Activated CD4-positive, alpha-beta memory T cell treated with anti-CD3 and anti-CD28 coated beads for 36 hours (primary cell): ENCODE data around the gene MYO1D. TPM values are rescaled to one million over a fixed set of nuclear protein-coding genes. Genes with fewer than 3 reads are reported as not detected.

Source experiments
- CTCF ChIA-PET: fragments of 350-600 bp; sonication (Branson Sonifier 250); formaldehyde crosslinking; loops from one replicate; lab custom pipeline; 2021; ENCODE audit warnings: antibody characterized with exemption, inconsistent platforms; lab: Charles Lee
- POLR2A ChIA-PET: fragments of 350-600 bp; sonication (Branson Sonifier 250); formaldehyde crosslinking; loops from one replicate; lab custom pipeline; 2021; ENCODE audit warnings: antibody characterized with exemption; lab: Charles Lee
- DNase-seq: peaks from one replicate; pipeline ENCODE4 v3.0.0-alpha.2; 2020
- H3K27ac Mint-ChIP-seq: one replicate; pipeline ENCODE4 v1.8.0; 2021; ENCODE audit warnings: mixed read lengths
- H3K27me3 Mint-ChIP-seq: one replicate; pipeline ENCODE4 v1.8.0; 2021; ENCODE audit warnings: mixed read lengths
- H3K36me3 Mint-ChIP-seq: one replicate; pipeline ENCODE4 v1.8.0; 2021; ENCODE audit warnings: mixed read lengths
- H3K4me1 Mint-ChIP-seq: one replicate; pipeline ENCODE4 v1.8.0; 2021; ENCODE audit warnings: low read depth, mixed read lengths
- H3K4me3 Mint-ChIP-seq: one replicate; pipeline ENCODE4 v1.8.0; 2021; ENCODE audit warnings: mild to moderate bottlenecking, mixed read lengths
- H3K9me3 Mint-ChIP-seq: one replicate; pipeline ENCODE4 v1.8.0; 2021; ENCODE audit warnings: mixed read lengths
- intact Hi-C: fragments of 100-400 bp; cut with micrococcal nuclease; formaldehyde crosslinking; loops from one replicate; pipeline ENCODE4 v1.15.1; 2023
- total RNA-seq, 2 experiments: library from RNA; stranded (reverse); gene quantifications; one replicate each; pipeline ENCODE4 v1.2.3, GENCODE V29; 2021

Gene MYO1D
- total RNA-seq, 2 experiments from 2014 or later = 13.5 to 18.9 TPM

DNA sequence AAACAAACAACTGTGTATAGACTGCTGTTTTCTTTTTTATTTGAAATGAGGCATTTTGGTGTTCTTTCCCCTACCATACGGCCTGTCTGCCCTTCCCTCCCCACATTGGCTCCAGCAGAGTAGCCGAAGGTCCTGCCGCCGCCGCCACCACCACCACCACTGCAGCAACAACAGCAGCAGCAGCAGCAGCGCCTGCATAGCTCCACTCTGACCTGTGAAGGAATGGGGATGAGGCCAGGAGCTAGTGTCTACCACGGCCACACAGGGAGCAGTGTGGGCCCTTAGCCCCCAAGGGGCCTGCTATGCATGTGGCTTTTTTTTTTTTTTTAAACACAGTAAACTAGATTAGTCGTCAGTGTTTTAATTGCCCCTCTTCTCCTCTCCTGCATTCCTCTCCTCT is 395.7 kb downstream of the MYO1D start:
- H3K27me3 Mint-ChIP-seq = no peaks in the 10 kb centered on the region
- H3K4me1 Mint-ChIP-seq = peaks cover 12% of the 10 kb centered on the region
- H3K27ac Mint-ChIP-seq = peak overlapping the region; percentile 74
- no peak for DNase-seq
- H3K36me3 Mint-ChIP-seq = peaks cover 49% of the 10 kb centered on the region
- no peaks in the 10 kb centered on the region for H3K9me3 Mint-ChIP-seq
- intact Hi-C loops = no loop called here
- ChIA-PET POLR2A (interaction anchor here (0.7 kb wide), 1 partner anchor 18 kb away, joined by 3 read pairs; no protein-coding TSS in a partner anchor), CTCF (interaction anchor here (12.0 kb wide), 1 partner anchor 20 kb away, joined by 102 read pairs; no protein-coding TSS in a partner anchor)
- H3K4me3 Mint-ChIP-seq = no peak overlapping the region

DNA sequence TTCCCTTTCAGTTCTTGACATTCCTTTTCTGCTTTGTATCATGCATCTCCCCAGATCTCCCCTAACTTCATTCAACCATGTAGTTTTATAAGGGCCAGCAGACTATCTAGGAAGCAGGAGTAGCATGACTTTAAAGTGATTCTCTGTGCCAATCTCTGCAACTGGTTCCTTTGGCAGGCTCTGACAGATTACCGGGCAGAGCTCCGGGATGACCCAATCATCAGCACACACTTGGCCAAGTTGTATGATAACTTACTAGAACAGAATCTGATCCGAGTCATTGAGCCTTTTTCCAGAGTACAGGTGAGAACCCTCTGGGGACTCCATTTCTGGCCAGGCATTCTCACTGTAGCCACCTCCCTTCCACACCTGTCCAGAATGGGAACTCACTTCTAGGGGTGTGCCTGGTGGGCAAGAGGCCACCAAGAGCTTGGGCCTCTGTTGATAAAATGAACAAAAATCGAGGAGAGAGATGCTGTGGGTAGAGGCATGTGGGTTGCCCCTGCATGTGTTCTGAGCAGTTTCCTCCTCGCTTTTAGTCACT is 397.8 kb downstream of the MYO1D start:
- no peaks in the 10 kb centered on the region for H3K9me3 Mint-ChIP-seq
- H3K4me3 Mint-ChIP-seq = no peak overlapping the region
- peak overlapping the region; percentile 30 for H3K27ac Mint-ChIP-seq
- ChIA-PET CTCF (interaction anchor here (1.3 to 1.5 kb wide), 2 partner anchors 16 to 18 kb away, joined by 3 to 6 read pairs; no protein-coding TSS in a partner anchor), POLR2A (no interaction called here)
- intact Hi-C loops = no loop called here
- peaks cover 7% of the 10 kb centered on the region for H3K4me1 Mint-ChIP-seq
- DNase-seq = no peak
- H3K36me3 Mint-ChIP-seq = peaks cover 64% of the 10 kb centered on the region
- H3K27me3 Mint-ChIP-seq = no peaks in the 10 kb centered on the region

DNA sequence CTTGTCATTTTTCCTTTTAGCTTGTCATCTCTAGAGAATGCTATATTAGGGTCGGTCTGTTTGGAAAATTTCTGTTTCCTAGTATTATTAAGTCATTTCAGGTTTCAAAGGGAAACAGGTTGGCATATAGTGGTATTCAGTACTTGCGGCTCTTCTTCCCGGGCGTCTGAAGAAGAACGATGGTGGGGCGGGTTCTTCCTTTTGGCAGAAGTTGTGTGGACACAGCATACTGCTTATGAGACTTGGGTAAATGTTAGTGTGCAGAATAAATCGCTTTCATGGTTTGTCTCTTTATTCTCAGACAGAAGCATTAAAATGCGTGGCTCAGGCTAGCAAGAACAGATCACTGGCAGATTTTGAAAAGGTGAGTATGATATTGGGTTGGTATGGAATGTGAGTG is 399.7 kb downstream of the MYO1D start:
- Mint-ChIP-seq H3K9me3 (no peaks in the 10 kb centered on the region), H3K27ac (no peak overlapping the region), H3K4me3 (no peak overlapping the region), H3K36me3 (peaks cover 70% of the 10 kb centered on the region), H3K27me3 (no peaks in the 10 kb centered on the region), H3K4me1 (peaks cover 3% of the 10 kb centered on the region)
- intact Hi-C loops = no loop called here
- POLR2A ChIA-PET = no interaction called here
- CTCF ChIA-PET = interaction anchor here (0.8 to 2.5 kb wide), 2 partner anchors 14 to 33 kb away, joined by 3 to 27 read pairs; partner anchors contain the start of gene PSMD11
- DNase-seq = no peak

DNA sequence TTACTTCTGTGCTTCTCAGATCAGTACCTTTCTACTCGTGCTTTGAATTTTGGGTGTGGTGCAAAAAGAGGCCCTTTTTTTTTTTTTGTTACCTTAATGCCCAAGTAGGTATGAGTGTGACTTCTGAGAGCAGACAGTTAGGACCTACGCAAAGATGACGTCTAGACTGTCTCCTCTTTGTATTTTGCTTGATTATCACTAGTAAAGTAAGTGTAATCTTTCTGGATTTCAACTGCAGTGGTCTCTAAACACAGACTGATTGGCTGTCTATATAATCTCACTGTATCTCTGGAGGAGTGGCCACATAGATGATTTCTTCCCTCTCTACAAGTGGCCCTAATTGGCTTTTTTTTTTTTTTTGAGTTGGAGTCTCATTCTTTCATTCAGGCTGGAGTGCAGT is 401.7 kb downstream of the MYO1D start:
- Mint-ChIP-seq H3K9me3 (no peaks in the 10 kb centered on the region), H3K27me3 (no peaks in the 10 kb centered on the region), H3K36me3 (peaks cover 75% of the 10 kb centered on the region), H3K4me1 (no peaks in the 10 kb centered on the region), H3K4me3 (no peak overlapping the region), H3K27ac (peak overlapping the region; percentile 6)
- intact Hi-C loops = no loop called here
- ChIA-PET POLR2A (no interaction called here), CTCF (interaction anchor here (2.5 kb wide), 1 partner anchor 12 kb away, joined by 27 read pairs; no protein-coding TSS in a partner anchor)
- no peak for DNase-seq

DNA sequence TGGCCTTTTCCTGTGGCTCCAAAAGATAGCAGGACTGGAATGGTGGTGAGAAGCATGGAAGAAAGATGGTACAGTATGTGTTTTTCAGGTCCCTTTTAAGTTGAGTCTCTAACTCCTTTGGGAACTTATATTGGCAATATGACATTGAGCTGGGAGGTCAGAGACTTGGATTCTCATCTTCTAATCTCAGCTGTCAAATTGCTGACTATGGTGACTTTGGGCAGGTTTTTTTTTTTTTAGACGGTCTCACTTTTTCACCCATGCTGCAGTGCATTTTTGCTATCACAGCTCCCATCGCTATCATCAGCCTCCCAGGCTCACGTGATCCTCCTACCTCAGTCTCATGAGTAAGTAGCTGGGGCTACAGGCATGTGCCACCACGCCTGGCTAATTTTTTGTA is 405.3 kb downstream of the MYO1D start:
- no peaks in the 10 kb centered on the region for H3K9me3 Mint-ChIP-seq
- CTCF ChIA-PET = interaction anchor here (0.6 to 2.3 kb wide), 3 partner anchors 9 to 173 kb away, joined by 3 to 17 read pairs (median 3); partner anchors contain the start of gene PSMD11
- no peak for DNase-seq
- H3K27ac Mint-ChIP-seq = no peak overlapping the region
- H3K4me1 Mint-ChIP-seq = no peaks in the 10 kb centered on the region
- POLR2A ChIA-PET = no interaction called here
- peaks cover 67% of the 10 kb centered on the region for H3K36me3 Mint-ChIP-seq
- no peaks in the 10 kb centered on the region for H3K27me3 Mint-ChIP-seq
- intact Hi-C loops = no loop called here
- H3K4me3 Mint-ChIP-seq = no peak overlapping the region

DNA sequence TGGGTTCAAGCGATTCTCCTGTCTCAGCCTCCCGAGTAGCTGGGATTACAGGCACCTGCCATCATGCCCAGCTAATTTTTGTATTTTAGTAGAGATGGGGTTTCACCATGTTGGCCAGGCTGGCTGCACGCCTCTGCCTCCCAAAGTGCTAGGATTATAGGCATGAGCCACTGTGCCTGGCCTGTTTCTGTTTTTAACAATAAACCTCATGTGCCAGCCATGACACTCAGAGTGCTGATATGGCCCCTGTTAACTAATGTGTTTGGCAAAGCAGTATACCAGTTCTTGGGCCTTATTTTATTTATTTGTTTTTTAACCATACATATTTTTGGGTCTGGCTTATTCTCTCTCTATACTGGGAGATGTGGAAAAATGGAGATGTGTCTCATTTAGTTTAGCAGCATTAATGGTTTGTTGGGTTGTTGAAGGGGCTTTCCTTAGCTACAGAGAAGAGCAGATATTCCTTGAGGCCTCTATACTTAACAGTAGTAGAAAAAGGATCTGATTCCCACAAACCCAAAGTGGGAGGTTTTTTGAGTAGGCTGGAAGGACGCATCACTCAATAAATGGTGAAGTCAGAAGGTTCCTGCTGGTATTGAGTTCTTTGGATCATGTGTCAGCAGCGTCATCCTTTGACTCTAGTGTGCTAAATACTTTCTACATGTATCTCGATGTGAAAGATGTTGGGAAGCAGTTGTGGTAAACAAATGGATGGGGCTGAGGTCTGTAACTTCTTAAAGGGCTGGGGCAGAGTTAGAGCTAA is 406.3 kb downstream of the MYO1D start:
- Mint-ChIP-seq H3K4me1 (no peaks in the 10 kb centered on the region), H3K27me3 (no peaks in the 10 kb centered on the region), H3K27ac (no peak overlapping the region), H3K36me3 (peaks cover 67% of the 10 kb centered on the region), H3K9me3 (no peaks in the 10 kb centered on the region), H3K4me3 (no peak overlapping the region)
- CTCF ChIA-PET = interaction anchor here (0.6 to 2.3 kb wide), 5 partner anchors 8 to 343 kb away, joined by 3 to 17 read pairs (median 3); partner anchors contain the start of gene PSMD11
- no peak for DNase-seq
- POLR2A ChIA-PET = no interaction called here
- intact Hi-C loops = no loop called here

DNA sequence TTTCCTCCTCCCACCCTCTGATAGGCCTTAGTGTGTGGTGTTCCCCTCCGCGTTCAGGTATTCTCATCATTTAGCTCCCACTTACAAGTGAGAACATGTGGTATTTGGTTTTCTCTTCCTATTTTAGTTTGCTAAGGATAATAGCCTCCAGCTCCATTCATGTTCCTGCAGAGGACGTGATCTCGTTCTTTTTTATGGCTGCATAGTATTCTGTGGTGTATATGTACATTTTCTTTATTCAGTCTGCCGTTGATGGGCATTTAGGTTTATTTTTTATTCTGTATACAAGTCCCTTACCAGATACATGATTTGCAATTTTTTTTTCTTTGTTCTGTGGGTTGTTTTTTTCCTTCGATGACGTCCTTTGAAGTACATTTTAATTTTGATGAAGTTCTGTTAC is 409.0 kb downstream of the MYO1D start:
- ChIA-PET POLR2A (no interaction called here), CTCF (interaction anchor here (0.7 to 1.3 kb wide), 2 partner anchors 215 to 242 kb away, joined by 3 read pairs; no protein-coding TSS in a partner anchor)
- Mint-ChIP-seq H3K9me3 (no peaks in the 10 kb centered on the region), H3K27ac (no peak overlapping the region), H3K27me3 (no peaks in the 10 kb centered on the region), H3K4me1 (no peaks in the 10 kb centered on the region), H3K4me3 (no peak overlapping the region), H3K36me3 (peaks cover 55% of the 10 kb centered on the region)
- intact Hi-C loops = no loop called here
- no peak for DNase-seq

DNA sequence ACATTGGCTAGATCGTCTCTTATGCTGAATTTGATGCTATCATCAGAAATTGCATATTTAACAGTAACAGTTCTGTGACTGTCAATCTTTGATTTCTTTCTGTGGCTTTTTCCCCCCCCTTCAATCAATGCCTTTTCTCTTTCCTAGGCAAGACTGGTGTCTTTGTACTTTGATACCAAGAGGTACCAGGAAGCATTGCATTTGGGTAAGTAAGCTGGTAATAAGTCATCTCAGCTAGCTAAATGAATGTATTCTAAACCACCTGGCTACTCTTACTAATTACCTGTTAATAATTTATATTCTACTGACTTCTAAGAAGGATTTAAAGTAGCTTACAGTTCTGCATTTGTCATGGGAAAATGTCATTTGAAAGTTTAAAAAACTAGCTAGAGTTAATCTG is 412.6 kb downstream of the MYO1D start:
- H3K27ac Mint-ChIP-seq = no peak overlapping the region
- H3K36me3 Mint-ChIP-seq = peaks cover 56% of the 10 kb centered on the region
- intact Hi-C loops = no loop called here

DNA sequence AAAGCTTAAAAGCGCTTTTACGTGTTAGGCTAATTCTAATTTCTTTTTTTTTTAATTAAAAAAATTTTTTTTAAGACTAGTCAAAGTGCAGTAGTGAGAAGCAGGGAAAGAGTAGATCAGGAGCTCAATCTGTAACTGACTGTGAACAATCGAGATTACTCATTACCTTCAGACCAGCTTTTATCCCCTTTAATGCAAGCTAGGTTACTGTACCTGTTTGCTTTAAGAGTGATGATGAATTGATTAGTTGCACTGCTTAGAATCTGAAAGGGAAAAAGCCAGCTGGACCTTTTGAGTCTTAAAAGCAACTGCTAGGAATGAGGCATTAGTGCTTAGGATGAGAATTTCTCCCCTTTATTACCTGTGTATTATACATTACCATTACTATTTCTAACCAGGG is 413.6 kb downstream of the MYO1D start:
- peaks cover 54% of the 10 kb centered on the region for H3K36me3 Mint-ChIP-seq
- H3K4me3 Mint-ChIP-seq = no peak overlapping the region
- peaks cover 22% of the 10 kb centered on the region for H3K4me1 Mint-ChIP-seq
- no peak overlapping the region for H3K27ac Mint-ChIP-seq
- ChIA-PET POLR2A (interaction anchor here (0.5 kb wide), 2 partner anchors 9 to 15 kb away, joined by 3 to 4 read pairs; no protein-coding TSS in a partner anchor), CTCF (interaction anchor here (0.6 to 7.6 kb wide), 28 partner anchors 8 to 535 kb away, joined by 3 to 102 read pairs (median 8); partner anchors contain the start of genes CDK5R1 and PSMD11)
- no peak for DNase-seq
- intact Hi-C loops = loop anchor here (2.0 kb wide), 2 partner anchors 21 to 211 kb away; no protein-coding TSS in a partner anchor
- H3K27me3 Mint-ChIP-seq = no peaks in the 10 kb centered on the region
- H3K9me3 Mint-ChIP-seq = no peaks in the 10 kb centered on the region

More for the DNA sequence above, 412.6 kb downstream of the MYO1D start:
- Mint-ChIP-seq H3K9me3 (no peaks in the 10 kb centered on the region), H3K4me3 (no peak overlapping the region), H3K4me1 (peaks cover 18% of the 10 kb centered on the region), H3K27me3 (no peaks in the 10 kb centered on the region)
- no peak for DNase-seq
- CTCF ChIA-PET = interaction anchor here (1.1 to 7.6 kb wide), 5 partner anchors 12 to 234 kb away, joined by 3 to 102 read pairs (median 27); partner anchors contain the start of genes CDK5R1 and PSMD11
- POLR2A ChIA-PET = no interaction called here

DNA sequence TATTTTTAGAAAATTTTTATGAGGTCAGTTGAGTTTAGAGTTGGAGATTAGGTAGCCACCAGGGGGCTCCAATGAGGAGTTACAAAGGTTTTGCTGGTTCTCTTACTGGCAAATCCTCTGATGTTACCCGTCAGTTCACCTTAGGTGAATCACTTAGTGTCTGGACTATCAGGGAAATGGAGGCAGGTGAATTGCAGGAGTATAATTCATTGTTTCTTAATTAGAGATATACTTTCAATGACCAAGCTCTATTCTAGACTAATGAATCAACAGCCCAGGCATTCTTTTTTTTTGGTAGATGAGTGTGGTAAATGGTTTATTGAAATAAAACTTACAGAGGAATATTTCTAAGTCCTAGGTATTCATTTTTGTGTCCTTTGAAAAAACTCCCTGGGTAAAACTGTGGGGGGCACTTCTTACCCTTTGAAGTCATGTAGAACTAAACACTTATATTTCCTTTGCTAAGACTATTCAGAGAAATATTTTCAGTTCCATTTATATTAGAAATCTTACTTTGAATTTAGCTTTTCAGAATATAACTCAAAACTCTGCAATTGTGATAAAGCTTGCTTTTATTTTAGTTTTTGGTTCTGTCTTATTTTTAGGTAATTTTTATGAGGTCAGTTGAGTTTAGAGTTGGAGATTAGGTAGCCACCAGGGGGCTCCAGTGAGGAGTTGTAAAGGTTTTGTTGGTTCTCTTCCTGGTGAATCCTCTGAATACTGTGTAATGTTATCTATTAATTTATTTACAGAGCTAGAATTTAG is 414.9 kb downstream of the MYO1D start:
- intact Hi-C loops = loop anchor here (1.0 to 2.0 kb wide), 6 partner anchors 17 to 293 kb away; partner anchors contain the start of gene PSMD11
- ChIA-PET POLR2A (interaction anchor here (0.7 to 1.2 kb wide), 2 partner anchors 62 to 295 kb away, joined by 3 to 5 read pairs; no protein-coding TSS in a partner anchor), CTCF (interaction anchor here (0.6 to 7.6 kb wide), 55 partner anchors 9 to 479 kb away, joined by 3 to 102 read pairs (median 5); partner anchors contain the start of genes CDK5R1, MYO1D and PSMD11)
- no peaks in the 10 kb centered on the region for H3K27me3 Mint-ChIP-seq
- peaks cover 32% of the 10 kb centered on the region for H3K4me1 Mint-ChIP-seq
- peaks cover 55% of the 10 kb centered on the region for H3K36me3 Mint-ChIP-seq
- H3K27ac Mint-ChIP-seq = peak overlapping the region; percentile 72
- peak; percentile 72 for DNase-seq
- no peak overlapping the region for H3K4me3 Mint-ChIP-seq
- H3K9me3 Mint-ChIP-seq = no peaks in the 10 kb centered on the region

DNA sequence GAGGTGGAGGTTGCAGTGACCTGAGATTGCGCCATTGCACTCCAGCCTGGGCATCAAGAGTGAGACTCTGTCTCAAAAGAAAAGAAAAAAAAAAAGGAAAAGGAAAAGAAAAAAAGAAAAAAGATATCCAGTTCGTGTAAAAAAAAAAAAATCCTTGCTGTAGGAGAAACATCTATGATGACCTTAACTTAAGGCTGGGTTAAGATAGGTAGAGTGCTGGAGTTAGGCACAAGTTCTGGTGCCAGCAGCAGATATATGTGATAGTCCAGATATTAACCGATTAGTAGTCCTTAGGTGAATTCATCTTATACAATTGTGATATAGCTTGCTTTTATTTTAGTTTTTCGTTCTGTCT is 415.4 kb downstream of the MYO1D start:
- ChIA-PET POLR2A (interaction anchor here (0.7 to 1.2 kb wide), 2 partner anchors 62 to 295 kb away, joined by 3 to 5 read pairs; no protein-coding TSS in a partner anchor), CTCF (interaction anchor here (0.8 to 7.6 kb wide), 41 partner anchors 9 to 480 kb away, joined by 3 to 102 read pairs (median 5); partner anchors contain the start of genes CDK5R1, MYO1D and PSMD11)
- Mint-ChIP-seq H3K4me1 (peaks cover 34% of the 10 kb centered on the region), H3K36me3 (peaks cover 57% of the 10 kb centered on the region), H3K27me3 (no peaks in the 10 kb centered on the region), H3K4me3 (no peak overlapping the region), H3K9me3 (no peaks in the 10 kb centered on the region), H3K27ac (peak overlapping the region; percentile 72)
- no peak for DNase-seq
- intact Hi-C loops = loop anchor here (1.0 to 2.0 kb wide), 3 partner anchors 17 to 148 kb away; partner anchors contain the start of gene PSMD11
